Naive B cell (primary cell): ENCODE results near the gene TTC38. TPM values are rescaled to one million over a fixed set of nuclear protein-coding genes. Genes with fewer than 3 reads are reported as not detected.

ENCODE experiments used
- ATAC-seq, 2 donors: fragments of 150-1000 bp; cut with Tn5 transposase; 2 replicates each; pipeline ENCODE4 v1.10.0; 2021; ENCODE audit warnings: low read depth in 2 of 2, mild to moderate bottlenecking in 2 of 2, moderate library complexity in 2 of 2
- DNase-seq: peaks from one replicate; pipeline ENCODE4 v3.0.0; 2022
- H3K27ac Mint-ChIP-seq, 6 donors: one replicate each; pipeline ENCODE4 v1.8.0; 2020 to 2022; ENCODE audit warnings: mild to moderate bottlenecking in 6 of 6, mixed read lengths in 6 of 6, moderate library complexity in 5 of 6, inconsistent platforms in 2 of 6
- H3K27me3 Mint-ChIP-seq, 3 donors: one replicate each; pipeline ENCODE4 v1.8.0; 2021 to 2022; ENCODE audit warnings: mixed read lengths in 3 of 3, mild to moderate bottlenecking in 1 of 3
- H3K36me3 Mint-ChIP-seq, 2 donors: one replicate each; pipeline ENCODE4 v1.8.0; 2020 to 2022; ENCODE audit warnings: mixed read lengths in 2 of 2, inconsistent platforms in 1 of 2, mild to moderate bottlenecking in 1 of 2
- H3K4me1 Mint-ChIP-seq, 3 donors: one replicate each; pipeline ENCODE4 v1.8.0; 2020 to 2022; ENCODE audit warnings: mixed read lengths in 3 of 3, inconsistent platforms in 1 of 3, mild to moderate bottlenecking in 1 of 3, moderate library complexity in 1 of 3
- H3K4me3 Mint-ChIP-seq, 8 donors: one replicate each; pipeline ENCODE4 v1.8.0; 2020 to 2022; ENCODE audit warnings: mild to moderate bottlenecking in 8 of 8, mixed read lengths in 8 of 8, moderate library complexity in 8 of 8, inconsistent platforms in 2 of 8
- H3K9me3 Mint-ChIP-seq, 7 donors: one replicate each; pipeline ENCODE4 v1.8.0; 2020 to 2022; ENCODE audit warnings: mixed read lengths in 7 of 7, mild to moderate bottlenecking in 5 of 7, inconsistent platforms in 2 of 7, moderate library complexity in 1 of 7
- polyA plus RNA-seq, 6 donors: library from polyadenylated mRNA; unstranded; fragments of 300-500 nt; fragmentation: Illumina TruSeq; gene quantifications; one replicate each; pipeline ENCODE4 v1.2.3, GENCODE V29; 2021; ENCODE audit warnings: low read depth in 6 of 6

TTC38 gene
- polyA plus RNA-seq, 6 donors from 2014 or later: 1.8 to 6.0 (median 2.7) TPM; not detected in 1

- Mint-ChIP-seq H3K4me1 (peaks cover under 1 to 8% (median 4%) of the 10 kb centered on the region in 3 donors), H3K27me3 (no peaks in the 10 kb centered on the region)
- DNase-seq: no peak
These were observed 5.8 kb downstream of the TTC38 start for GRCh38 chr22:46273432-46274148.

GRCh38 chr22:46274381-46274780, 6.6 kb downstream of the TTC38 start:
- Mint-ChIP-seq H3K4me1 (peaks cover 0 to 15% (median 4%) of the 10 kb centered on the region in 3 donors), H3K27ac (no peak overlapping the region), H3K27me3 (no peaks in the 10 kb centered on the region), H3K9me3 (peaks cover 0 to 1% (median 0%) of the 10 kb centered on the region in 7 donors), H3K4me3 (no peak overlapping the region), H3K36me3 (peaks cover 11 to 20% of the 10 kb centered on the region in 2 donors)
- ATAC-seq (no peak), DNase-seq (no peak)

More at GRCh38 chr22:46273432-46274148, 5.8 kb downstream of the TTC38 start:
- Mint-ChIP-seq H3K27ac (no peak overlapping the region), H3K36me3 (peaks cover 11 to 20% of the 10 kb centered on the region in 2 donors), H3K9me3 (peaks cover 0 to 1% (median 0%) of the 10 kb centered on the region in 7 donors), H3K4me3 (no peak overlapping the region)
- ATAC-seq: no peak

GRCh38 chr22:46275455-46276122, 7.8 kb downstream of the TTC38 start:
- ATAC-seq (no peak), DNase-seq (no peak)
- no peak overlapping the region for H3K4me3 Mint-ChIP-seq
- H3K27ac Mint-ChIP-seq: no peak overlapping the region
- peaks cover 0 to 1% (median 0%) of the 10 kb centered on the region in 7 donors for H3K9me3 Mint-ChIP-seq
- peaks cover 11 to 20% of the 10 kb centered on the region in 2 donors for H3K36me3 Mint-ChIP-seq
- H3K4me1 Mint-ChIP-seq: peaks cover 0 to 11% (median 8%) of the 10 kb centered on the region in 3 donors
- no peaks in the 10 kb centered on the region for H3K27me3 Mint-ChIP-seq

GRCh38 chr22:46276563-46276962, 8.8 kb downstream of the TTC38 start:
- no peak for ATAC-seq
- H3K36me3 Mint-ChIP-seq: peaks cover 11 to 20% of the 10 kb centered on the region in 2 donors
- H3K9me3 Mint-ChIP-seq: peaks cover 0 to 1% (median 0%) of the 10 kb centered on the region in 7 donors
- no peaks in the 10 kb centered on the region for H3K27me3 Mint-ChIP-seq
- no peak overlapping the region for H3K4me3 Mint-ChIP-seq
- peak overlapping the region in 1 of 6 donors; percentile 27 for H3K27ac Mint-ChIP-seq
- no peak for DNase-seq
- peaks cover 0 to 11% (median 8%) of the 10 kb centered on the region in 3 donors for H3K4me1 Mint-ChIP-seq

GRCh38 chr22:46278656-46279645, 11.1 kb downstream of the TTC38 start:
- ATAC-seq: no peak
- Mint-ChIP-seq H3K27me3 (no peaks in the 10 kb centered on the region), H3K9me3 (peaks cover 0 to 1% (median 0%) of the 10 kb centered on the region in 7 donors), H3K36me3 (peaks cover 11 to 27% of the 10 kb centered on the region in 2 donors), H3K4me3 (peak overlapping the region in 1 of 8 donors; percentile 25), H3K4me1 (peaks cover 0 to 11% (median 11%) of the 10 kb centered on the region in 3 donors), H3K27ac (no peak overlapping the region)
- DNase-seq: no peak

- ATAC-seq: no peak
- no peak for DNase-seq
- Mint-ChIP-seq H3K4me3 (peak overlapping the region in 1 of 8 donors; percentile 47), H3K36me3 (peaks cover 8 to 25% of the 10 kb centered on the region in 2 donors), H3K27ac (peak overlapping the region in 1 of 6 donors; percentile 76), H3K27me3 (no peaks in the 10 kb centered on the region), H3K9me3 (peaks cover 0 to 1% (median 0%) of the 10 kb centered on the region in 7 donors), H3K4me1 (peaks cover 0 to 11% (median 11%) of the 10 kb centered on the region in 3 donors)
These were observed 12.4 kb downstream of the TTC38 start for GRCh38 chr22:46280063-46280817.

- no peaks in the 10 kb centered on the region for H3K9me3 Mint-ChIP-seq
- no peak overlapping the region for H3K4me3 Mint-ChIP-seq
- no peak for DNase-seq
- H3K36me3 Mint-ChIP-seq: peaks cover 0 to 16% of the 10 kb centered on the region in 2 donors
- ATAC-seq: peak; percentile 45 to 83
- H3K27ac Mint-ChIP-seq: no peak overlapping the region
- H3K4me1 Mint-ChIP-seq: peaks cover 2 to 14% (median 11%) of the 10 kb centered on the region in 3 donors
- no peaks in the 10 kb centered on the region for H3K27me3 Mint-ChIP-seq
These were observed 13.3 kb downstream of the TTC38 start for GRCh38 chr22:46280999-46281623.

GRCh38 chr22:46281866-46282678, 14.3 kb downstream of the TTC38 start:
- Mint-ChIP-seq H3K27ac (no peak overlapping the region), H3K36me3 (peaks cover 0 to 16% of the 10 kb centered on the region in 2 donors), H3K27me3 (no peaks in the 10 kb centered on the region), H3K4me1 (peaks cover 7 to 18% (median 11%) of the 10 kb centered on the region in 3 donors), H3K4me3 (no peak overlapping the region), H3K9me3 (no peaks in the 10 kb centered on the region)
- ATAC-seq (no peak), DNase-seq (no peak)

- Mint-ChIP-seq H3K27me3 (no peaks in the 10 kb centered on the region), H3K9me3 (no peaks in the 10 kb centered on the region), H3K36me3 (peaks cover 0 to 7% of the 10 kb centered on the region in 2 donors), H3K4me3 (peak overlapping the region in 2 of 8 donors; percentile 16 to 78), H3K27ac (no peak overlapping the region), H3K4me1 (peaks cover 26 to 43% (median 41%) of the 10 kb centered on the region in 3 donors)
- DNase-seq (no peak), ATAC-seq (no peak)
These were observed 18.2 kb downstream of the TTC38 start for GRCh38 chr22:46286006-46286405.

- Mint-ChIP-seq H3K36me3 (peaks cover 0 to 2% of the 10 kb centered on the region in 2 donors), H3K27me3 (no peaks in the 10 kb centered on the region), H3K4me3 (peak overlapping the region; percentile 64 to 90 (median 80)), H3K9me3 (peaks cover 0 to 3% (median 0%) of the 10 kb centered on the region in 7 donors), H3K27ac (peak overlapping the region; percentile 36 to 93 (median 86)), H3K4me1 (peaks cover 23 to 44% (median 43%) of the 10 kb centered on the region in 3 donors)
- DNase-seq (no peak), ATAC-seq (no peak)
These were observed 19.4 kb downstream of the TTC38 start for GRCh38 chr22:46286941-46287872.
